OCI-LY7 (cell line): ENCODE results near the gene LRCOL1. TPM values are rescaled to one million over a fixed set of nuclear protein-coding genes. Genes with fewer than 3 reads are reported as not detected.

Experiments used
- BruUV-seq: library from RNA; stranded (reverse); fragments of 400-500 nt; replicated peaks from 2 replicates; lab custom pipeline; 2021; lab: Mats Ljungman, UMichigan
- CTCF ChIA-PET: fragments of 300-600 bp; sonication (Branson Sonifier 250); formaldehyde crosslinking; loops from one replicate; lab custom pipeline; 2022; ENCODE audit warnings: antibody characterized with exemption; ENCODE audit not compliant: unreplicated experiment; lab: Charles Lee
- POLR2A ChIA-PET: fragments of 300-600 bp; sonication (Branson Sonifier 250); formaldehyde crosslinking; loops from one replicate; lab custom pipeline; 2022; ENCODE audit warnings: antibody characterized with exemption; lab: Charles Lee
- DNase-seq: peaks from one replicate; pipeline ENCODE4 v3.0.0-alpha.2; 2015; ENCODE audit warnings: low spot score
- H2AFZ ChIP-seq: fragments of 200-600 bp; sonication (generic), shearing (Covaris generic); 2 replicates; pipeline ENCODE4 v1.6.1; 2014; ENCODE audit warnings: mild to moderate bottlenecking, antibody characterized with exemption, low read length, moderate library complexity
- H3K27ac ChIP-seq: fragments of 200-600 bp; sonication (generic); 2 replicates; pipeline ENCODE4 v1.5.1; 2014; ENCODE audit warnings: mixed run types, low read depth, mild to moderate bottlenecking, moderate library complexity, low read length, inconsistent platforms; ENCODE audit not compliant: poor library complexity, severe bottlenecking
- H3K36me3 ChIP-seq: fragments of 200-600 bp; sonication (generic); 2 replicates; pipeline ENCODE4 v1.6.1; 2014; ENCODE audit warnings: mild to moderate bottlenecking, antibody characterized with exemption, low read length, moderate library complexity, mixed read lengths; ENCODE audit not compliant: insufficient read depth
- H3K4me1 ChIP-seq: fragments of 200-600 bp; sonication (generic); 2 replicates; pipeline ENCODE4 v1.5.1; 2014; ENCODE audit warnings: mild to moderate bottlenecking, low read length; ENCODE audit not compliant: insufficient read depth, poor library complexity, severe bottlenecking
- H3K4me2 ChIP-seq: fragments of 200-600 bp; sonication (generic); 2 replicates; pipeline ENCODE4 v1.6.1; 2014; ENCODE audit warnings: mild to moderate bottlenecking, low read length
- H3K4me3 ChIP-seq: fragments of 200-600 bp; sonication (generic); 2 replicates; pipeline ENCODE4 v1.5.1; 2014; ENCODE audit warnings: mild to moderate bottlenecking, low read depth, low read length; ENCODE audit not compliant: poor library complexity, severe bottlenecking
- H3K79me2 ChIP-seq: fragments of 200-600 bp; sonication (generic); 2 replicates; pipeline ENCODE4 v1.6.1; 2016; ENCODE audit warnings: low read depth, mild to moderate bottlenecking, low read length, moderate library complexity, mixed read lengths; ENCODE audit not compliant: insufficient read depth
- H3K9me2 ChIP-seq: fragments of 200-600 bp; sonication (generic); 2 replicates; pipeline ENCODE4 v1.6.1; 2016; ENCODE audit warnings: mild to moderate bottlenecking, low read length, mixed read lengths; ENCODE audit not compliant: insufficient read depth
- H3K9me3 ChIP-seq: fragments of 200-600 bp; sonication (generic); 2 replicates; pipeline ENCODE4 v1.6.1; 2014; ENCODE audit warnings: mild to moderate bottlenecking, mixed run types, low read length, mixed read lengths
- H4K20me1 ChIP-seq: fragments of 200-600 bp; sonication (generic); 2 replicates; pipeline ENCODE4 v1.6.1; 2014; ENCODE audit warnings: mild to moderate bottlenecking, antibody characterized with exemption, low read length, moderate library complexity, mixed read lengths; ENCODE audit not compliant: insufficient read depth
- CTCF ChIP-seq: fragments of 200-600 bp; sonication (generic); conservative IDR thresholded peaks from 2 replicates; pipeline ENCODE4 v1.5.1; 2014; ENCODE audit warnings: mild to moderate bottlenecking, antibody characterized with exemption, low read length, moderate library complexity, mixed read lengths
- EZH2phosphoT487 ChIP-seq: fragments of 200-600 bp; sonication (generic); IDR thresholded peaks from 2 replicates; pipeline ENCODE4 v1.6.1; 2018; ENCODE audit warnings: low read depth, borderline replicate concordance, mild to moderate bottlenecking, mixed run types, antibody characterized with exemption, low read length, moderate library complexity, mixed read lengths
- intact Hi-C: fragments of 100-400 bp; cut with micrococcal nuclease; formaldehyde crosslinking; loops from one replicate; pipeline ENCODE4 v1.10.0; 2022; ENCODE audit not compliant: unreplicated experiment
- total RNA-seq, 2 experiments: library from RNA; depleted of rRNA in 1 of 2; stranded (reverse); fragments of >200 nt in 1 of 2; shearing (Covaris generic) in 1 of 2; gene quantifications; 2 replicates each; pipeline ENCODE4 v1.2.3, GENCODE V29; 2014 to 2022

Gene LRCOL1
- total RNA-seq, 2 experiments from 2014 or later = not detected

DNA sequence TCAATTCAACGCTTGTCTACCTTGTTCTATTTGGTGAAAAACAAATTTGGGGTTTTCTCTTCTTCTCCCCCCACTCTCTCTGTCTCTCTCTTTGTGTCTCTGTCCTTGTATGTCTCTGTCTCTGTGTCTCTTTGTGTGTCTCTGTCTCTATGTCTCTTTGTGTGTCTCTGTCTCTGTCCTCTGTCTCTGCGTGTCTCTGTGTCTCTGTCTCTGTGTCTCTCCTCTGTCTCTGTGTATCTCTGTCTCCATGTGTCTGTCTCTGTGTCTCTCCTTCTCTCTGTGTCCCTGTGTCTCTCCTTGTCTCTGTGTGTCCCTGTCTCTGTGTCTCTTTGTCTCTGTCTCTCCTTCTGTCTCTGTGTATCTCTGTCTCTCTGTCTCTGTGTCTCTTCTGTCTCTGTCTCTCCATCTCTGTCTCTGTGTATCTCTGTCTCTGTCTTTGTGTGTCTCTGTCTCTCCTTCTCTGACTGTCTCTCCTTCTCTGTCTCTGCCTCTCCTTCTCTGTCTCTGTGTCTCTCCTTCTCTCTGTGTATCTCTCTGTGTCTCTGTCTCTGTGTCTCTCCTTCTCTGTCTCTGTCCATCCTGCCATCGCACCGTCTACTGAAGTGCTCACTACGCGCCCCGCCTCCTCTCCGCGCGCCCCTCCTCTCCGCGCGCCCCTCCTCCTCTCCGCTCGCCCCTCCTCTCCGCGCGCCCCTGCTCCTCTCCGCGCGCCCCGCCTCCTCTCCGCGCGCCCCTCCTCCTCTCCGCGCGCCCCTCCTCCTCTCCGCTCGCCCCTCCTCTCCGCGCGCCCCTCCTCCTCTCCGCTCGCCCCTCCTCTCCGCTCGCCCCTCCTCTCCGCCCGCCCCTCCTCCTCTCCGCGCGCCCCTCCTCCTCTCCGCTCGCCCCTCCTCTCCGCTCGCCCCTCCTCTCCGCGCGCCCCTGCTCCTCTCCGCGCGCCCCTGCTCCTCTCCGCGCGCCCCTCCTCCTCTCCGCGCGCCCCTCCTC lies 12.8 kb downstream of the LRCOL1 start:
- CTCF ChIA-PET = no interaction called here
- TF ChIP-seq CTCF (no peak), EZH2phosphoT487 (no peak)
- Histone ChIP-seq H3K4me1 (peaks cover 3% of the 10 kb centered on the region), H3K36me3 (no peaks in the 10 kb centered on the region), H3K9me2 (no peaks in the 10 kb centered on the region), H3K4me3 (peak overlapping the region; percentile 65), H4K20me1 (no peaks in the 10 kb centered on the region), H3K79me2 (no peaks in the 10 kb centered on the region), H3K27ac (peak overlapping the region; percentile 70), H3K9me3 (no peaks in the 10 kb centered on the region), H2AFZ (peak overlapping the region; percentile 10; the same call in 1 of the 2 replicates), H3K4me2 (peak overlapping the region; percentile 57)
- peak; percentile 31 for DNase-seq
- no TSS peak for BruUV-seq
- POLR2A ChIA-PET = no interaction called here
- intact Hi-C loops = no loop called here

GRCh38 chr12:132596016-132596415 lies 14.4 kb downstream of the LRCOL1 start:
- no TSS peak for BruUV-seq
- TF ChIP-seq CTCF (no peak), EZH2phosphoT487 (no peak)

More at GRCh38 chr12:132596016-132596415, 14.4 kb downstream of the LRCOL1 start:
- Histone ChIP-seq H3K27ac (no peak overlapping the region), H3K4me2 (no peak overlapping the region), H3K79me2 (no peaks in the 10 kb centered on the region), H3K9me2 (no peaks in the 10 kb centered on the region), H3K4me1 (peaks cover 3% of the 10 kb centered on the region), H3K4me3 (no peak overlapping the region), H4K20me1 (no peaks in the 10 kb centered on the region), H3K36me3 (no peaks in the 10 kb centered on the region), H2AFZ (no peak overlapping the region), H3K9me3 (no peaks in the 10 kb centered on the region)
- ChIA-PET POLR2A (no interaction called here), CTCF (no interaction called here)
- DNase-seq = no peak
- intact Hi-C loops = no loop called here
